ENCODE measurements around the gene CTNND2. TPM values are rescaled to one million over a fixed set of nuclear protein-coding genes. Genes with fewer than 3 reads are reported as not detected.

Gene CTNND2
- polyA plus RNA-seq, 1 of the 3 experiments (the other 2 are of a cell fraction), result not detected

DNA sequence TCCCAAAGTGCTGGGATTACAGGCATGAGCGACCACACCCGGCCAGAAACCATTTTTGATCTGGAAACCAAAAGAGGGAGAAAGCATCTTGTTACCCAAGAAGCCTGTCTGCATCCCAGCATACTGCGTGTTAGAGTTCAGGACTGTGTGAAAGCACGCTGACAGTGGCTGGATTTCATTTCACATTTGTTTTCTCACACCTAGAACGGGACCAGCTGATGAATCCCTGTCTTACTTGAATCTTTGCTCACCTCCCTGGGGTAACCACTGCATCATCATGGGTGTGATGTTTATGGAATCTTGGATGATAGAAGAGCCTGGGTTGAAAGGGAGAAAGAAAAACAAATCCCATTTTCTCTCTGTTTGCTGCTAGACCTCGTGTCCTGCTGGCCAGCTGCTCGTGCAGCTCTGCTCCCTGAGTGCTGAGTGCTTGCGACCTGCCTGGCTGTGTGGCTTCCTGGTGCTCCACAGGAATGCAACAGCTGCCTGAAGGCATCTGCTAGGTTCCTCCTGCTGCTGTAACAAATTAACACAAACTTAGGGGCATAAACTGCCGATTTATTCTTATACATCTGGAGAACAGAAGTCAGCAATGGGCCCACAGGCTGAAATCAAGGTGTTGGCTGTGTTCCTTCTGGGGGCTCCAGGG is 764.9 kb downstream of the CTNND2 start:
- Histone ChIP-seq H3K4me2 (no peak overlapping the region), H4K20me1 (ENCODE audit: insufficient read depth) (no peaks in the 10 kb centered on the region), H3K36me3 (replicated peaks in 1 of 2; ENCODE audit: control insufficient read depth in 1 of 2, insufficient read depth in 2 of 2, low read length in 1 of 2) (no peaks in the 10 kb centered on the region), H3K9me3 (no peaks in the 10 kb centered on the region), H3K27ac (ENCODE audit: low read depth in 2 of 2, low read length in 1 of 2) (no peak overlapping the region), H3K27me3 (ENCODE audit: insufficient read depth) (no peaks in the 10 kb centered on the region), H3F3A (replicated peaks; ENCODE audit: insufficient read depth) (no peaks in the 10 kb centered on the region), H3K4me3 (ENCODE audit: low read depth in 2 of 2, low read length in 1 of 2) (no peak overlapping the region), H3K4me1 (ENCODE audit: control insufficient read depth in 1 of 2, insufficient read depth in 2 of 2, low read depth in 1 of 2, low read length in 1 of 2) (no peaks in the 10 kb centered on the region), H3K9ac (no peak overlapping the region), H3K79me2 (ENCODE audit: insufficient read depth) (no peaks in the 10 kb centered on the region), H3K9me2 (no peaks in the 10 kb centered on the region), H2AFZ (ENCODE audit: low read depth) (no peak overlapping the region)
- WGBS (ENCODE audit: low lambda C conversion rate), result 5% methylated on average over 7 of the region's 9 CpGs
- CTCF ChIA-PET, result no interaction called here
- POLR2A ChIA-PET, result no interaction called here
- no peak for DNase-seq
- TF ChIP-seq TEAD4 (IDR thresholded peaks at IDR 0.05; ENCODE audit: borderline replicate concordance, insufficient read depth), result no peak
- TF ChIP-seq, protein P1, sequence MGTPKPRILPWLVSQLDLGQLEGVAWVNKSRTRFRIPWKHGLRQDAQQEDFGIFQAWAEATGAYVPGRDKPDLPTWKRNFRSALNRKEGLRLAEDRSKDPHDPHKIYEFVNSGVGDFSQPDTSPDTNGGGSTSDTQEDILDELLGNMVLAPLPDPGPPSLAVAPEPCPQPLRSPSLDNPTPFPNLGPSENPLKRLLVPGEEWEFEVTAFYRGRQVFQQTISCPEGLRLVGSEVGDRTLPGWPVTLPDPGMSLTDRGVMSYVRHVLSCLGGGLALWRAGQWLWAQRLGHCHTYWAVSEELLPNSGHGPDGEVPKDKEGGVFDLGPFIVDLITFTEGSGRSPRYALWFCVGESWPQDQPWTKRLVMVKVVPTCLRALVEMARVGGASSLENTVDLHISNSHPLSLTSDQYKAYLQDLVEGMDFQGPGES (IDR thresholded peaks at IDR 0.05; ENCODE audit: low read depth, low read length), result no peak
- TF ChIP-seq RXRA (IDR thresholded peaks at IDR 0.05; ENCODE audit: borderline replicate concordance, low read depth), result no peak
- no peak for TF ChIP-seq MEF2A (IDR thresholded peaks at IDR 0.05; ENCODE audit: borderline replicate concordance, low read depth)
- no peak for TF ChIP-seq GABPA (IDR thresholded peaks at IDR 0.05; ENCODE audit: low read depth)
- TF ChIP-seq, protein P2, sequence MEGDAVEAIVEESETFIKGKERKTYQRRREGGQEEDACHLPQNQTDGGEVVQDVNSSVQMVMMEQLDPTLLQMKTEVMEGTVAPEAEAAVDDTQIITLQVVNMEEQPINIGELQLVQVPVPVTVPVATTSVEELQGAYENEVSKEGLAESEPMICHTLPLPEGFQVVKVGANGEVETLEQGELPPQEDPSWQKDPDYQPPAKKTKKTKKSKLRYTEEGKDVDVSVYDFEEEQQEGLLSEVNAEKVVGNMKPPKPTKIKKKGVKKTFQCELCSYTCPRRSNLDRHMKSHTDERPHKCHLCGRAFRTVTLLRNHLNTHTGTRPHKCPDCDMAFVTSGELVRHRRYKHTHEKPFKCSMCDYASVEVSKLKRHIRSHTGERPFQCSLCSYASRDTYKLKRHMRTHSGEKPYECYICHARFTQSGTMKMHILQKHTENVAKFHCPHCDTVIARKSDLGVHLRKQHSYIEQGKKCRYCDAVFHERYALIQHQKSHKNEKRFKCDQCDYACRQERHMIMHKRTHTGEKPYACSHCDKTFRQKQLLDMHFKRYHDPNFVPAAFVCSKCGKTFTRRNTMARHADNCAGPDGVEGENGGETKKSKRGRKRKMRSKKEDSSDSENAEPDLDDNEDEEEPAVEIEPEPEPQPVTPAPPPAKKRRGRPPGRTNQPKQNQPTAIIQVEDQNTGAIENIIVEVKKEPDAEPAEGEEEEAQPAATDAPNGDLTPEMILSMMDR (IDR thresholded peaks at IDR 0.05), result no peak
- TF ChIP-seq YY1 (IDR thresholded peaks at IDR 0.05; ENCODE audit: low read depth), result no peak
- no peak for TF ChIP-seq SIN3A (IDR thresholded peaks at IDR 0.05; ENCODE audit: borderline replicate concordance, low read depth, low read length)
- TF ChIP-seq, protein P3, sequence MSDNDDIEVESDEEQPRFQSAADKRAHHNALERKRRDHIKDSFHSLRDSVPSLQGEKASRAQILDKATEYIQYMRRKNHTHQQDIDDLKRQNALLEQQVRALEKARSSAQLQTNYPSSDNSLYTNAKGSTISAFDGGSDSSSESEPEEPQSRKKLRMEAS (IDR thresholded peaks at IDR 0.05; ENCODE audit: low read depth), result no peak
- TF ChIP-seq, protein P4, sequence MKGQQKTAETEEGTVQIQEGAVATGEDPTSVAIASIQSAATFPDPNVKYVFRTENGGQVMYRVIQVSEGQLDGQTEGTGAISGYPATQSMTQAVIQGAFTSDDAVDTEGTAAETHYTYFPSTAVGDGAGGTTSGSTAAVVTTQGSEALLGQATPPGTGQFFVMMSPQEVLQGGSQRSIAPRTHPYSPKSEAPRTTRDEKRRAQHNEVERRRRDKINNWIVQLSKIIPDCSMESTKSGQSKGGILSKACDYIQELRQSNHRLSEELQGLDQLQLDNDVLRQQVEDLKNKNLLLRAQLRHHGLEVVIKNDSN (IDR thresholded peaks at IDR 0.05; ENCODE audit: borderline replicate concordance, low read depth), result no peak

DNA sequence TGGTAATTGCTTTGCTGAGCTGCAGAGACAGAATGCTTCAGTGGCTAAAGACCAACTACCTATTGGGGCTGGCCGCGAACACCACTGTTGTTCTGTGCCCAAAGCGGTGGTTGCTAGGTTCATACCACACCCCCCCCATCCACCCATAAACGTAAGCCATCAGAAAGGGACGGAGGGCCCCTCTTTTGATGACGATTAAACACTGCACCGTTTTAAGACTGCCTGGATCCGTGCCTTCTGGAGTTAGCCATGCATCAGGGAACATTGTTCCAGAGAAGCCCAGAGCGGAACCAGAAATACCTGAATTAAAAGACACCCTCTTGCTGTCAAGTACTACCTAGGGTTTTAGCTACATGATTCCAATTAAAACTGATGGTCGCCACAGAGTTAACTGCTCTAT is 774.1 kb downstream of the CTNND2 start:
- CTCF ChIA-PET, result no interaction called here
- no peaks in the 10 kb centered on the region for H3K79me2 ChIP-seq (ENCODE audit: insufficient read depth)
- H3F3A ChIP-seq (replicated peaks; ENCODE audit: insufficient read depth), result no peaks in the 10 kb centered on the region
- no peak for DNase-seq
- H3K27ac ChIP-seq (ENCODE audit: low read depth in 2 of 2, low read length in 1 of 2), result no peak overlapping the region
- no peak overlapping the region for H3K9ac ChIP-seq
- H3K4me2 ChIP-seq, result no peak overlapping the region
- no peaks in the 10 kb centered on the region for H3K9me2 ChIP-seq
- H3K4me1 ChIP-seq (ENCODE audit: control insufficient read depth in 1 of 2, insufficient read depth in 2 of 2, low read depth in 1 of 2, low read length in 1 of 2), result no peaks in the 10 kb centered on the region
- H3K9me3 ChIP-seq, result no peaks in the 10 kb centered on the region
- no peaks in the 10 kb centered on the region; the same call in 1 of the 2 replicates for H3K27me3 ChIP-seq (ENCODE audit: insufficient read depth)
- H4K20me1 ChIP-seq (ENCODE audit: insufficient read depth), result no peaks in the 10 kb centered on the region
- H3K4me3 ChIP-seq (ENCODE audit: low read depth in 2 of 2, low read length in 1 of 2), result no peak overlapping the region
- 57% methylated on average over 8 of the region's 10 CpGs for WGBS (ENCODE audit: low lambda C conversion rate)
- POLR2A ChIA-PET, result no interaction called here
- no peak overlapping the region for H2AFZ ChIP-seq (ENCODE audit: low read depth)
- H3K36me3 ChIP-seq (replicated peaks in 1 of 2; ENCODE audit: control insufficient read depth in 1 of 2, insufficient read depth in 2 of 2, low read length in 1 of 2), result no peaks in the 10 kb centered on the region
- TF ChIP-seq, protein P4 (IDR thresholded peaks at IDR 0.05; ENCODE audit: borderline replicate concordance, low read depth), result no peak
- TF ChIP-seq RXRA (IDR thresholded peaks at IDR 0.05; ENCODE audit: borderline replicate concordance, low read depth), result no peak
- no peak for TF ChIP-seq TAF1 (IDR thresholded peaks at IDR 0.05; ENCODE audit: borderline replicate concordance, low read depth, low read length)
- TF ChIP-seq GATA2 (CRISPR knock-in tag; IDR thresholded peaks at IDR 0.05), result no peak
- TF ChIP-seq FOXJ3 (CRISPR knock-in tag; IDR thresholded peaks at IDR 0.05), result no peak
- TF ChIP-seq TEAD4 (IDR thresholded peaks at IDR 0.05; ENCODE audit: borderline replicate concordance, insufficient read depth), result no peak

Measured in SK-N-SH (cell line).